ENCODE measurements around the gene RXFP2.

Gene RXFP2

DNA sequence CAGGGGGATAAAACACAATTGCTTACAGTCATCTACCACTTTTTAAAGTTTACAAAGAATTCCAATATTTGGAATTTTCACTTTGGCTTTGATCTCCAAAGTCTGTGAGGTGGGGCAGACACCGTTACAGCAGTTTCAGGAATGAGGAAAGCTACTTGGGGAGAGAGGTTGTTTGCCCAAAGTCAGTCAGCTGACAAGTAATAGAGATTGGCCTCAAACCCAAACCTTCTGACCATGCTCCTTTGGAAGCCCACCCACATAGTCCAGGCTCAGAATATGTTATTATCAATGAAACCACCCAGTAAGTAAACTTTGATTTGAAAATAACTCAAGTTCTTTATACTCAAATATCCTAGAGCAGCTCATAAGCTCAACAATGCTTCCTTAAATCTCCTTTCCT lies 29.0 kb downstream of the RXFP2 start:
- no peak for DNase-seq (ENCODE audit: low read depth, low spot score)

DNA sequence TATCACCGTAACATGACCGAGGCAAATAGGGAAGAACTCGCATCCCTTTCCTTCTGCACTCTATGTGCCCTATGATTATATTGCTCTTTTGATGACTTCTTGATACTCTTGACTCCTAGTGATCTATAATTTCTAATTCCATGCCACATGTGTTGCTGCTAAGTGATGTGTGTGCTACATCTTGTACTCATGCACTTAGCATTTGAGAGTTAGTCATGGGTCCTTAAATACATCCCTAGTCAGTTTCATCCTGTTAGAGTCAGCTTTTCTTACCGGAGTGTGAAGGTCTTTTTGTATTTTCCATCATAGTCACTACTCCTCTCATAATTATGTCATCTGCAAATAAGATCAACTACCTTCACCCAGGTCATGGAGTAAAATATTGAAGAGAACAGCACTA lies 30.2 kb downstream of the RXFP2 start:
- no peak for DNase-seq (ENCODE audit: low read depth, low spot score)

DNA sequence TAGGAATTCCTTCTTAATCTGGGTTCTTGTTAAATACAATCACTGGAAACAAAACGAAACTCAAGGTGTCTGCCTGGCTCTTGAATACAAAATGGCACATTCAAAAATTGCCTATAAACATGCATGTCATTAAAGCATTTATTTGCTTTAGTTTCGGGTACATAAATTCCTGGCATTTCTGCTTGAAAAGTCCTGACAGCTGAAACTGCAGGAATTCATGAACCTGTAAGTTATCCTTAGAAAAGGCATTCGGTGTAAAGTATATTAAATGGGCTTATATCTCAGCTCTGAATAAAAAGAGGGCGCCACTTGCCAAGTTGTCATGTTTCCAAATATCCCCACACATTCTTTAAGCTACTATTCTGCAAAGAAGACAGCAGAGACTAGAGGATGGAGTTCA lies 32.9 kb downstream of the RXFP2 start:
- DNase-seq (ENCODE audit: low read depth, low spot score), result no peak

DNA sequence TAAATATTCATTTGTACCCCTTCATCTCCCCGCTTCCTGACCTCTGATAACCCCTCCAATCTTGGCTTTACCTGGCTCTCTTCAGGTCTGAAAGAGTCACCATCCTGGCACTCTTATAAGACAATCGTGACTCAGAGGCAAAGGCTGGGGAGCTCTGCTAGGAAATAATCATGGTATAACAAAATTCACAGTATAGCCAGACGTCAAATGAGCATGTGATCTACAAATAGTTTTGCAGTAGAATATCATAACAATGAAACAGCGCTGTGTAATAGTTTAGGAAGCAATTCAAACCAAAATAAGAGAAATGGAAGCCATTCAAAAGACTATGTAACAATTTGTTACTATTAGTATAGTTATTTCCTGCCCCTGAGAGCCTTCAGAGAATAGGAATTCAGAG lies 34.2 kb downstream of the RXFP2 start:
- no peak for DNase-seq (ENCODE audit: low read depth, low spot score)

DNA sequence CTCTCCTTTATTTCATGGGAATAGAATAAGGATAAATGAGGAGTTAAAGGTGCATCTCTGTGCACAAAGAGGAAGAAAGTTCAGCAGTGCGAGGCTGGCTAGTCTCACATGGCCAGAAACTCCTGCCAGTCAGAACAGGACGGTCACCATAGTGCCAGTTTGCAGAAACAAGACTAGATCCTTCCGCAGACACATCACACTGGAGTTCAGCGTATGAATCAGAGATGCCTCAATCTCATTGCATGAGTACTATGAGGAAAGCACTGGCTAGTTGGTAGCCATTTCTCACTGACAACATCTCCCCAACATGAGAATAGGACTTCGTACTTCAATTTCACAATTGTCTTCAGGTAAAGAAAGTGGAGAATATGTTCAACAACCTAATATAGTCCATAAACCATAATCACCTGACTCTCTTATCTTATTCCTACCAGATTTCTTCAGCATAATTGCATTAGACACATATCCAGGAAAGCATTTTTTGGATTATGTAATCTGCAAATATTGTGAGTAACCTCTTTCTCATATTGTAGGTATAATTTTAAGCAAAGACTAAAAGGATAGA lies 34.9 kb downstream of the RXFP2 start:
- DNase-seq (ENCODE audit: low read depth, low spot score), result no peak

DNA sequence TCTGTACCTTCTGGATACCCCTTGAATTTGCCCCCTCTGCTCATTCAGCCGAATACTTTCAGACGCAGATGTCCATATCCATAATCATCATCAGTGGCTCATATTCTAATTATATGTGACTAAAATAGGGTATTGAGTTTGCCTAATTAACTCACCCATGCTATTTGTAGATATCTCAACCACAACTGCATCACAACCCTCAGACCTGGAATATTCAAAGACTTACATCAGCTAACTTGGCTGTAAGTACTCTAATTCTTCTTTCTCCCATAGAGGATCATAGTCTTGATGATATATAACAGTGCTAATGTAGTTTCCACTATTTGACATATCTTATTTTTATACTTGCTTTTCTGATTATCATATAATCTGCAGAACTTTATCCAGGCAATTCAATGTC lies 35.8 kb downstream of the RXFP2 start:
- no peak for DNase-seq (ENCODE audit: low read depth, low spot score)

DNA sequence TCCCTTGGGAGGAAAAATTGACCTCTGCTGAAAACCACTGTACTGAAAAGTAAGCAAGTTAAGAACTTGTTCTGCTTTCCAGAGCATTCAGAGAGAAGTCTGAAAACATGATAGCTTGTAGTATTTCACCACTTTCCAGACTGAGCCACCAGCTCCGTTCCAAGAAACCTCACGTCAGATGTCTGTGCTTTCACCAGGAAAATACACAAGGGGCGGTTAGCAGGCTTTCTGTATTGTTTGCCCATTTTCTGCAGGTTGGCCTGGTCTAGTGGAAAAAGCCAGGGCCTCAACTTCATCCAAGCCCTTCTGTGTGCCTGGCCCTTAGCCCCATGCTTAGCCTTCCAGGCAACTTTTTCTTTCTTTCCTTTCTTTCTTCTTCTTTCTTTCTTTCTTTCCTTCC lies 36.4 kb downstream of the RXFP2 start:
- DNase-seq (ENCODE audit: low read depth, low spot score), result no peak

DNA sequence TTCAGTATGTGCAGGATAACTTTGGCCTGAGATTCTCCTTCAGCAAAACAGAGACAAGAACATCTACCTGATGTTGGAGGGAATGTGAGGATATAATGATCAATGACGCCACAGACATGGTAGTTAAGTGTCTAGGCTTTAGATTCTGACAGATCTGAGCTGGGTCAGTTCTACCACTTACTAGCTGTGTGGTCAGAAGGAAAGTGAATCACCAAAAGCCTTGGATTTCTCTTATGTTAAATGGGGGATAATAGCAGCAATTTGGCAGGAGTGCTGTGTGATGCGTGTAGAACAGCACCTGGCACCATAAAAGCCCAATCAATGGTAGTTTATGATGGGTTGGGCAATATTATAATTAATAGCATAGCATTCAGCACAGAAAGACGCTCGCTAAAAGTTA lies 41.7 kb downstream of the RXFP2 start:
- no peak for DNase-seq (ENCODE audit: low read depth, low spot score)

DNA sequence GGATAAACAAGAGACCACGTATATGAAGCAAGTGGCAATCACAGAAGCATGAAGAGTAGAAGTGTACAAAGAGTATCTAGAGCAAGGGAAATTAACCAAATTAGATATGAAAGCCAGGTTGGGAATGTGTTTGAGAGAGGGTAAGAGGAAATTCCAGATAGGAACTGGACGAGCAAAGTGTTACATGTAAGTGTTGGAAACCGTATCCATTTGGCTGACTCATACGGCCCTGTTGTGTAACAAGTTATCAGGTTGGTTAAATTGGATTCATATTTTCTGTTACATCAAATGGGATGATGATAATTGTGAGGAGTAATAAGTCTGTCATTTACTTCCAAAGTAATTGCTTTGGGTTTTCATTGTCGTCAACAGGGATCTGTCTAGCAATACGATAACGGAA lies 46.7 kb downstream of the RXFP2 start:
- no peak for DNase-seq (ENCODE audit: low read depth, low spot score)

DNA sequence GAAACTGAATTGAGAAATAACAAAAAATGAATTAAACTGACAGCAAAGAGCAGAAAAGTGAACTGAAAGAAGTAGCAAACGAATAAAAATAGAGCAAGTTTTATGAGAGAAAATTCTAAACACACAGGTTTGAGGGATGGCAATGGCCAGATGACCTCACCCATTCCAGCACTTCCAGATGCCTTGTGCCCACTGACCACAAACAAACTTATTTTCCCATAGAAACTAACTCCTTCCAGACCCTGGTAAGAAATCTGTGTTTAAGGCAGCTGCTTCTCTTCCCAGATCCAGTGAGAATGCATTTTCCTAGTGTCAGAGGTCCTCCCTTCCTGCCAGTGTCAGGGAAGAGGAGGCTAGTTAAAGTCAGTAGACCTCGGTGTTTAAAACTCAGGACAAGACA lies 51.7 kb downstream of the RXFP2 start:
- no peak for DNase-seq (ENCODE audit: low read depth, low spot score)

DNA sequence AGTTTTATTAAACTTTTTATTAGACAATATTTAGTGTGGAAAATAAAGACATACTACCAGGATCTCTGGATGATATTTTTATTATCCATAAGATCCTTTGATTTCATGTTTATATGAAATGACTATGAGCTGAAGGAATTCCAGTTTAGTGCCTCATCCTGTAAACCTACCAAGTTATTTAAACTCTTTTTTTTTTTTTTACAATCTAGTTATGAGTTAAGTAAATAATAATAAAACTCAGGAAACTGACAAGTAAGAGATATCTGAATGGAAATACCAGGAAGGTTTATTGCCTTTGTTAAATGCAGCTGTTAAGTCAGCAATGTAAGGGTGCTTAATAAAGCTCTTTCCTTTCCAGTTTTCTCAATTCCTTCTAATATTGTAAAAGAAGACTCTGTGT lies 53.9 kb downstream of the RXFP2 start:
- no peak for DNase-seq (ENCODE audit: low read depth, low spot score)

DNA sequence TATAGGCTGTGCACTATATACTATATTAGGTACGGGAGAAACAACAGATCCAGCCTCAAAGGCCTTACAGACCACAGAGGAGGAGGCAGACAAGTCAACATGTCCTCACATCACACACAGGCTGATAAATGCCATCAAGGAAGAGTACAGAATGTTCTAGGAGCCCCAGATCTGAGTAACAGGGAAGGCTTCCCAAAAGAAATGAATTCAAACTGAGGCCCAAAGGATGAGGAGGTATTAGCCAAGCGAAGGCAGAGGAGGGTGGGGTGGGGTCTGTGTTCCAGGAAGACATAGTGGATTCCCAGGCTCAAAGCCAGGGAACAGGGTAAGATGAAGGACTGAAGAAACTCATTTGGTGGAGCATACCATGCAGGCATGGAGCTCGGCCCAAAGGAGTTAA lies 55.1 kb downstream of the RXFP2 start:
- no peak for DNase-seq (ENCODE audit: low read depth, low spot score)

DNA sequence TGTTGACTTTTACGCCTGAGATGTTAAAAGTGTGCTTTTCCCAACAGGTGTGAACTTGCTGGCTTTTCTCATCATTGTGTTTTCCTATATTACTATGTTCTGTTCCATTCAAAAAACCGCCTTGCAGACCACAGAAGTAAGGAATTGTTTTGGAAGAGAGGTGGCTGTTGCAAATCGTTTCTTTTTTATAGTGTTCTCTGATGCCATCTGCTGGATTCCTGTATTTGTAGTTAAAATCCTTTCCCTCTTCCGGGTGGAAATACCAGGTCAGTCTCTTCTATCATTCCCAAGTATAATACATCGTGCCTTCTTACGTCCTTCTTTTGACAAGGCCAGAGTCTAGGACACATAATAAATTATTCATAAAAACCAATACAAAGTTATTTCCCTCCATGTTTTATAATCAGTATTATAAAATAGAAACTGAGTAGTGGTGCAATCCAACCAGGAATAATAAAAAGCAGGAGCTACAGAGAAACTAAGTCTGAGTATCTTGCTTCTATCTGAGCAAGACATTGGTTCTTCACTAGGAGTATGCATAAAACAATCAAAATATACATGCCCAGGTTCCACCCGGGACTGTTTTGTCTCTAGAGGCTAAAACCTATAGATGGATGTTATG lies 57.9 kb downstream of the RXFP2 start:
- no peak for DNase-seq (ENCODE audit: low read depth, low spot score)

DNA sequence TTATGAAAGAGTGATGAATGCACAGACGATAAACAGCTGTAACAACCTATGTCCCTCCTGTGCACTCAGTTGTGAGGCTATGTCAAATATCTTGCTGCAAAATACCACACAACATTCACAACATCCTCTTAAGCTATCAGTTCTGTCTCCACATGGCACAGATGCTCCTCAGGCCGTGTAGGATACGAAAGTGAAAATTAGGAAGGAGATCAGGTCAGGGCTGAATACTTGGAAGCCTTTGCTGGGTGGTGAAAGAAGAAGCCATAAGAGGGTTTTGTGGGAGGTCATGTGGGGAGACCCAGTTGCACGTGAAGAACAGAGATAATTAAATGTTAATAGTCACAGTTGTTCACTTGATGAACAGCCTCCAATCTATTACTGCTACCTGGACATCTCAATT lies 58.9 kb downstream of the RXFP2 start:
- no peak for DNase-seq (ENCODE audit: low read depth, low spot score)

DNA sequence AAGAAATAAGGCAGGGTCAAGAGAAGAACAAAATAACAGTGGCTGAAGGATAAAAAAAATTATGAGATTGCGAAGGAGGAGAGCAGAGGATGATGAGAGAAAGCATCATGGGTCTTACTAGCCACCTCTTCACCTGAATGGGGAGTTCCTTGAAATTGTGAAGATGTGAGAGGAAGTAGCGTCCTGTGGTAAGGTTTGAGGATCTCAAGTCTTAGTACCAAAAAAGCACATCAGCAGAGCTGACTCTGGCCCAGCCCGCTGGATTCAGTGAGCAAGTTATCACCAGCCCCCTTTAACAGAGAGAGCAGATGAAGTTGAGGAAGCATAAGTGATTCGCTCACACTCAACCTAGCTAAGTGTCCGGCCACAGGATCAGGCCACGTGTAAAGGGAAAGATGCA lies 61.8 kb downstream of the RXFP2 start:
- DNase-seq (ENCODE audit: low read depth, low spot score), result no peak

DNA sequence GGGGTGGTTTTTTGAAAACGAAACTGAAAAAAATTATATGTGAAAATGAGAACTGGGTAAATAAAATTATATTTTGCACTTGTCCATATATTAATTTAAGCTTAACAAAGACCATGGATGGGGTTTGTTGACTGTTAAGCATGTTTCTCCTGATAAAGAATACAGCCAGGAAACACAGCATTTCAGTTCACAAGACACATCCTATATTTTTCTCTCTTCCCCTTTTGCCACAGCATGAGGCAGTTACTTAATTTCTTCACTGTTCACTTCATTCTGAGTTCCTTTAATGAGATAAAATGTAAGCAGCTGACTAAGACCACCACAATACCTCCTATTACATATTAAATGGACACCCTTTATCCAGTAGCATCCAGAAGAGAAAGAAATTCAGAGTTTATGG lies 64.0 kb downstream of the RXFP2 start:
- no peak for DNase-seq (ENCODE audit: low read depth, low spot score)

DNA sequence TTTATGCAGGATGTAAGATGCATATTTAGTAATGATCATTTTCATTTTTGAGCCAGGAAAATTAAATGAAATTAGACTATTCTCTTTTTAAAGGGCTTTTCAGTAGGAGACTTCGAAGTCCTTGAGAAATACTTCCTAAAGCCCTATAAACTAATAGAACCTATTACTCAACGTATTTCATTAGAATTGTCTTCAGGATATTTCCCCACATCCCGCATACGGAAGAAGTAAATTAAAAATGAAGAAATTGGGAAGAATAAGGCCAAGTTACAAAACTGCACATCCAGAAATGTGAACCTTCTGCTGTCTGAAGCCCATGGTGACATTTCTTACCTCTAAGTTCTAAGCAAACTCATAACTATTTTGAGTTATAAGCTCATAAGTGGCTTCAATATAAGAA lies 66.5 kb downstream of the RXFP2 start:
- no peak for DNase-seq (ENCODE audit: low read depth, low spot score)

DNA sequence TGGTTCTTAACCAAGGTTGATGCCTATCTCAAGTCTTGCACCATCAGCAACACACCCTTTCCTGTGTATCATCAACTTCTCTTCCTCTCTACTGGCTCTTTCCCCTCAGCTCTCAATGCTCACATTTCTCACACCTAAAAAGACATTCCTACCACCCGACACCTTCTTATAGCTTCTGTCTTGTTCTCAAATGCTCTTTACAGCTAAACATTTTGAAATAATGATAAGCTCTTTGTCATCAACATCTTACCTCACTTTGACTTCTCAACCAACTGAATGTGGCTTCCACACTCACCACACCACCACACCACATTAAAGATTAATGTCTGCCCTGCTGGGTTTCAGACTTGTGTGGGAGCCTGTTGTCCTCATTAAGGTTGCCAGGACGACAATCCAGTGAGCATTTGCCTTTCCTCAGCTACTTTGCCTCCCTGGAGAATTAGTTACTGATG lies 67.8 kb downstream of the RXFP2 start:
- DNase-seq (ENCODE audit: low read depth, low spot score), result no peak

DNA sequence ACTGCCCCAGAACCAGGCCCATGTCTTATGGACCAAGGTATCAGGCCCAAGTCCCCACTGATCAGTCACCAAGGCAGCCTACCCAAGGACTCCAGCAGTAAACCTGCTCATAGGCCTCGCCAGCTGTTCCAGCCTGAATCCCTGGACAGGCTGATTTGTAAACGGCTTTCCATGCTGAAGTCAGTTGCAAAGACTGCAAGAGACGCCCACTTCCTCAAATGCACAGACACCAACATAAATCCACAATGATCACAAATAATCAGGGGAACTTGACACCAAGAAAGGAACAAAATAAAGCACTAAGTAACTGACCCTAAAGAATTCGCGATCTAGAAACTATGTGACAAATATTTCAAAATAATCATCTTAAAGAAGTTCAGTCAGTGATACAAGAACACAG lies 75.2 kb downstream of the RXFP2 start:
- DNase-seq (ENCODE audit: low read depth, low spot score), result no peak

DNA sequence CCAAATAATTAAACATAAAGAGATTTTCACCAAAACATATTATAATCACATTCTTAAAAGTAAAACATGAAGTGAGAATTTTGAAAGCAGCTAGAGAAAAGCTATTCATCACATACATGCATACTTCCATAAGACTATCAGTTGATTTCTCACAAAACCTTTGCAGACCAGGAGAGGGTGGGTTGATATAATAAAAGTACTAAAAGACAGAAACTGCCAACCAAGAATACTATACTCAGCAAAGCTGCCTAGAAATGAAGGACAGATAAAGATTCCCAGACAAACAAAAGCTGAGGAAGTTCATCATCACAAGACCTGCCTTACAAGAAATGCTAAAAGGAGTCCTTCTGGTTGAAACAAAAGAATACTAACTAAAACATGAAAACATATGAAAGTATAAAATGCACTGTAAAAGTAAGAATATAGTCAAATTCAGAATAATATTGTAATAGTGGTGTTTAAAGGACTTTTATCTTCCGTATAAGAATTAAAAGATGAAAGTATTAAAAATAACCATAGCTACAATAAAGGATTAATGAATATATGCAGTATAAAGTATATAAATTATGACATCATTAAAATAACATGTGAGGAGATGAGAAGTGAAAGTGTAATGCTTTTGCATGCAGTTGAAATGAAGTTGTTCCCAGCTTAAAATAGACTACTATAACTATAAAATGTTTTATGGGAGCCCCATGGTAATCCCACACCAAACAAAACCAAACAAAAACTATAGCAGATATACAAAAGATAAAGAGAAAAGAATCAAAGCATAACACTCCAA lies 76.2 kb downstream of the RXFP2 start:
- no peak for DNase-seq (ENCODE audit: low read depth, low spot score)

DNA sequence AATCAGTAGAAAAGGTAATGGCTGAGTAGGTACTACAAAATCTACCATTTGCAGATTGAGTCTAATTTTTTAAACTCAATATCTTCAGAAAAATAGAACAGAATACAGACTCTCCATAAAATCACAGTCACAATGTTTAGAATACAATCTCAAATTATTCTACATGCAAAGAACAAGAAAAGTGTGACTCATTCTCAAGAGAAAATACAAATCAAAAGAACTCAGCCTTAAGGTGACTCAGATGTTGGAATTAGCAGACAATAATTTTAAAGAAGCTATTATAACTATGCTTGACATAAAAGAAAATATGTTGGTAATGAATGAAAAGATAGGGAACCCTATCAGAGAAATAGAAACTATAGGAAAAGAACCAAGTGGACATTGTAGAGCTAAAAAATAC lies 78.9 kb downstream of the RXFP2 start:
- no peak for DNase-seq (ENCODE audit: low read depth, low spot score)

DNA sequence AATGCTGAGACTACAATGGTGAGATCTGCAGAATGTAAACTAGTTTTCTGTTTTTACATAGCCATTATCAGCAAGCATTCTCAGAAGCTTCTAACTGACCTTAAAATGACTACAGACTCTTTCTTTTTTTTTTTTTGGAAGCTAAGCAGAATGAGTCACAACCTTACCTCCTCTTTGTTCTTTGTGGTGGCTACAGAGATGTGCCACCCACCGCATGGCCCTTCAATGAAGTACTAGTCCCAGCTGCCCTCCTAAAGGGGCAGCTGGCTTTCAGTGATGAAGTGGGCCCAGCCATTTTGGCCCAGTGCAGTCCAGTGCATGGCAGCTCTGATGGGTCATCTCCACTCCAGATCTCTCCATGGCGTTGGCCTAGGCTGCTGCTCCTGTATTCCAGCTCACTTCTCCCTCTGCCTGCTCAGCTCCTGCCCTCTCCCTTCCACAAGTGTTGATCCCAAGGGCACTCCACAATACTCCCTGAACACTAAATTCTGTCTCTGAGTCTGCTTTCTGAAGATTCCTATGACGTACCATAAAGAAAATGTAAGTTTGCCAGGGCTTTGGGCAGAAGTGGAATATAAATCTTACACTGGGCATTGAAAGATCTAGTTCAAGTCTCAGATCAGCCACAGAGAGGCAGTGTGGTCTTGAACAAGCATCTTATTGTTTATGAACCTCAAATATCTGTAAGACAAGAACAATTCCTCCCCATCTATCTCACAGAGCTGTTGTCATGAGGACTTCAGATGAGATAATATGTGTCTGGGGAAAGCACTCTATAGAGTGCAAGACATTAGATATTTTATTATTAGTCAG lies 85.6 kb downstream of the RXFP2 start:
- no peak for DNase-seq (ENCODE audit: low read depth, low spot score)

Data from iPS DF 19.7 (cell line).